GM18870 (cell line): ENCODE data around the gene SEMA3G.

Experiments used
- ATAC-seq: cut with Tn5 transposase; IDR thresholded peaks from one replicate; pipeline ENCODE4 v1.9.1; 2021; ENCODE audit warnings: moderate library complexity; ENCODE audit not compliant: unreplicated experiment

The SEMA3G gene

DNA sequence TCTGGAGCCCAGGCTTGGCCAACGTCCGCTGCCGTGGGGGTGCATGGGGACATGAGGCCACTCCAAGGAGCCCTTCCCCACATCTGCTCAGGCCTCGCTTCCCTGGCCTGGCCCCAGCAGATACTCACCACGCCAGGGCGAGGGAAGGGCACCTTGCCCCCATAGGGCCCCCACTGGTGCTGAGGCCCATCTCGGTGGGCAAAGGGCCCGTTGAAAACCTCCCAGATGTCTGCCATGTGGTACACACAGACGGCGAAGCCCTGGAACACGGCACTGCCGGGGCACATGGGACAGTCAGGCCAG, 4.7 kb downstream of the SEMA3G start:
- no peak for ATAC-seq

GRCh38 chr3:52439426-52440248, 5.3 kb downstream of the SEMA3G start:
- ATAC-seq: no peak

DNA sequence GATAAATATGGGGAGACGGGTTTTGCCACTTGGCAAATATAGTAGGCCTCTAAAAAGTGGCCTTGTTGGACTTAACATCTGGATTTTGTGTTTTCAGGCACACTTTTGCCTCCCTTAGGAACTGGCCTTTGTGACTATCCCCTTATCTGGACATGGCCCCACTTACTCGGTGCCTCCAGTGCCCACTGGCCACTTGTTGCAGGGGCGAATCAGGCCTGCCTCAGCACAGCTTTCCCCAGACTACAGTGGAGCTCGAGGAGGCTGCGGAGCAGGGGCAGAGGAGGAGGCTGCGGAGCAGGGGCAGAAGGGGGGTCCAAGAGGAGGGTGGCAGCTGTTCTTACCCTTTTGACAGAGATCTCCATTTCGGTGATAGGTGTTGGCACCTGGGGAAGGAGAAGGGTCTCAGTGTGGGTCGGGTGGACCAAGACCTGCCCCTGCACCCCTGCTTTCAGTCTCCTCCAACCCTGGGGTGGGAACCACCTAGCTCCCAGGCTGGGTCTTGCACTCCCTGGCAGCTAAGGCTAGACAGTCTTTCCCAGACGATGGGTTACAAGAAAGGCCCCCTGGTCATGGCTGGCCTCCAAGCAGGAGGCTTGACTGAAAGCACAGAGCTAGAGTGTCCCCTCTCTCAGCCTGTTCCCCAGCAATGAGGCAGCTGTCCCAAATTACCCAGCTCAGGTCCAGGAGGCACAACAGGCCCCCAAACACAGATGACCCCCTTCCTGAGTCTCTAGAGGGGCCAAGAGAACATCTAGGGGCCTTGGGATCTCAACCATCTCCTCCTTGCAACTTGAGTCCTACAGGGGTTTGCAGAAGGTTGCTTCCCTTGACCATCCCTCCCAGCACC, 6.1 kb downstream of the SEMA3G start:
- no peak for ATAC-seq

- no peak for ATAC-seq
Measured at GRCh38 chr3:52438104-52438376, 6.9 kb downstream of the SEMA3G start.

GRCh38 chr3:52437326-52438103, 7.4 kb downstream of the SEMA3G start:
- no peak for ATAC-seq

GRCh38 chr3:52436500-52437149, 8.3 kb downstream of the SEMA3G start:
- no peak for ATAC-seq

DNA sequence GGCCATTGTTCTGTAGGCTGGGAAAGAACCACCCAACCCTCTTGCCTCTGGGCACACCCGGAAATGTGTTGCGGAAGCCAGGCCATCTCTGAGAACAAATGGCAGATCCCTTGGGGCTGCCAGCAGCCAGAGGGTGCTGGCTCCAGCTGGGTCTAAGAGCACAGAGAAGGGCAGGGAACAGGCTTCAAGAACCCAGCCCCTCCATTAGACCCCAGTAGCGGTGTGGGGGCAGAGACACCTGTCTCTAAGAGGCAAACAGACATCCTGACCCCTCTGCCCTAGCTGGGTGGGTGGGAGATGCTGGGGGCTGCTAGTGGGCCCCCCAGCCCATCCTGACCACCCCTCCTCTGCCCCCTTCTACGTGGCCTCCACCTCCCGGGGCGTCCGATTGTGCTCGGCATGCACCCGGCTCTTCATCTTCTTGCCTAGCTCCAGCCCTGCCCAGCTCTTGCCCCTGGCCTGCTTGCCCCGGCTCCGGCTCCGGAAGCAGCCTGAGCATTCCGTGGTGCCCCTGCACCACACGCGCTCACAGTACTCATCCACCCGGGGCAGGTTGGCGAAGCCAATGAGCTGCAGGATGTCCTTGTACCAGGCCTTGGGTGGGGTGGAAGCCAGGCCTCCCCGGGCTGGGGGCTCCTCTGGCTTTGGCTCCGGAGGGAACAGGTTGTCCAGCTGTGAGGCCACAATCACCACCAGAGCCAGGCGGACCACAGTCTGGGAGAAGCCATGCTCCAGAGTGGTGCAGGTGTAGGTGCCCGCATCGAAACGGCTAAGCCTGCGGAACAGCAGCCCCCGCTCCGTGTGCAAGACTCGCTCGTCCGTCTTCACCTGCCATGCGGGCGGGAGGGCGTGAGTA, 9.4 kb downstream of the SEMA3G start:
- ATAC-seq: no peak

DNA sequence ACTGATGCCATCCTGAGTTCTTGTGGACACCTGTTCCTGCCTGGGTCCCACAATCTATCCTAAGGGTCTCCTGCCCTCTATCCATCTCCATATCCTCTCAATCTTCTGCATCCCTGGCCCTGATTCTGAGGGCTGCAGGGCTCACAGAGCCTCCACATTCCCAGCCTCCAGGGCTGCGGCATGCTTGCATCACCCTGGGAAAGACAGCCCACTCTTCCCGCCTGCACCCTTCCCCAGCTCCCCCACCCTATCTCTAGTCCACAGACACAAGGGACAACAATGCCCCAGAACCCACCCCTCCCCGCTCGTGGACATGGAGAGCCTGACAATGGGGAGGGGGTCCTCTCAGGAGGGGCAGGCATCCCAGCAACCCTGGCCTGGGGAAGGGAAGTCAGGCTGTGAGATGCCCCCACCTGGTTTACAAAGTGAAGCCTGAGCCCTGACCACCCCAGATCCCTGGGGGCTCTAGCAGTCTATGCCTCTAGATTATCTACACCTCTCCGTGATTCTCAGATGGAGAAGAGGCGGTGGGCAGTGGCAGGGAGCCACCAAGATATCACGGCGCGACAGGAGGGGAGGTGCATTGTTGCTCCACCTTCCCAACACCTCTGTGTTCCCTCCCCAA, 10.3 kb downstream of the SEMA3G start:
- ATAC-seq: no peak

- no peak for ATAC-seq
Measured at GRCh38 chr3:52433996-52434479, 10.9 kb downstream of the SEMA3G start.

- ATAC-seq: no peak
Measured at GRCh38 chr3:52433328-52433995, 11.4 kb downstream of the SEMA3G start.

- no peak for ATAC-seq
Measured at GRCh38 chr3:52432691-52433141, 12.2 kb downstream of the SEMA3G start.

DNA sequence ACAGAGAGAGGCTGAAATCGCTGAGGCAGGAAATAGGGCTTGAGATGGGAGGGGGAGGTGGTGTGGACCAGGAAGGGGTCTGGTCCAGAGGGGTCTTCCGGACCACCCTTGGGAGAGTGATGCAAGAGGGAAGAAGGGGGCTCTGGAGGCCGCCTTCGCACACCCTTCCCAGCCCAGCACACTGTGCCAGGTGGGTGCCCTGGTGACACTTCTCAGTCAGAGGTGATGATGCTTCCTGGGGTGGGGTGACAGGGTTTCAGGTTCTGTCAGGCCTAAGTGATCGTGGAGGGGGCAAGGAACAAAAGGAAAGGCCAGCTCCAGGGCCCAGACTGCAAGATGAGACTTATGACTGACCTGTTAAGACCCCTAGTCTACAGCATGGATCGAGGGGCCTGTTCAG, 12.7 kb downstream of the SEMA3G start:
- no peak for ATAC-seq

GRCh38 chr3:52431459-52432223, 13.3 kb downstream of the SEMA3G start:
- ATAC-seq: no peak

DNA sequence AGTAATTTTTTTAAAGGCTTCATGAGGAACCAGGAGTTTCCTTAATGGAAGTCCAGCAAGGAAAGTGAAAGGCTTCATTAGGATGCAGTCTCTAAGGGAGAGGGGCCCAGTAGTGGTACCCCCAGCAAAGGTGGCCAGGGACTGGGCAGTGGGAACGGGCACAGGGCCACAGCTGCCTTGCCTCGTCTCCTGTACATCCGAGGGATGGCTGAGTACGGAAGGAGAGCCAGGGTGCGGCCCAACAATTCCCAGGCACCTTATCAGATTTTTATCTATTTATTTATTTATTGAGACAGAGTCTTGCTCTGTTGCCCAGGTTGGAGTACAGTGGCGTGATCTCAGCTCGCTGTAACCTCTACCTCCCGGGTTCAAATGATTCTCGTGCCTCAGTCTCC, 14.5 kb downstream of the SEMA3G start:
- ATAC-seq: no peak

GRCh38 chr3:52429779-52430415, 15.0 kb downstream of the SEMA3G start:
- no peak for ATAC-seq

DNA sequence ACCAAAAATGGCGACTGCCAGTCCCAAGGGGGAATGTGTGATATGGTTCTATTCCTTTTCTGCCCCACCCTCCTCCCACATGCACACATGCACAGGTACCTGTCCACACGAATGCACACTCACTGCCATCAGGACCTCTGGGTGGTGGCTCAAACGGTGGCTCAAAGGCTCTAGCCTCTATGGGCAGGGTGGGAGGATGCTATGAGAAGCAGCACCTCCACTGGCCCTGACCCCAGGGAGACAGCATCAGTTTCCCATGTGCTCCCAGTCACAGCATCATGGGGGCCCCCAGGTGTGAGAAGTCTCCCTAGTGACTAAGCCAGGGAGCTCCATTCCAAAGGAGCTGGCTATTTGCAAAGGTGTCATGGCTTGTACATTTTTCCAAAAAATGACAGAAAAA, 15.9 kb downstream of the SEMA3G start:
- no peak for ATAC-seq

GRCh38 chr3:52428151-52429005, 16.5 kb downstream of the SEMA3G start:
- no peak for ATAC-seq
